K562 (cell line): ENCODE data around the gene DYRK1A. TPM values are rescaled to one million over a fixed set of nuclear protein-coding genes. Genes with fewer than 3 reads are reported as not detected.

Source experiments
- BCL6 ChIP-seq: fragments of 250-450 bp; sonication (Bioruptor Pico); IDR thresholded peaks from 2 replicates; pipeline ENCODE4 v1.4.0; 2020
- BRD9 ChIP-seq: fragments of 450-650 bp; IDR thresholded peaks from 2 replicates; pipeline ENCODE4 v1.6.1; 2018; ENCODE audit warnings: low read depth; ENCODE audit not compliant: partially characterized antibody
- DMBX1 ChIP-seq: fragments of 250-450 bp; sonication (Bioruptor Pico); IDR thresholded peaks from 2 replicates; pipeline ENCODE4 v1.8.0; 2022; ENCODE audit warnings: inconsistent platforms, mild to moderate bottlenecking, moderate library complexity, borderline replicate concordance
- ELF4 ChIP-seq: fragments of 450-650 bp; formaldehyde crosslinking; IDR thresholded peaks from 2 replicates; pipeline ENCODE4 v1.4.0; 2022; ENCODE audit warnings: missing genetic modification characterization
- GABPA ChIP-seq: fragments of 200-800 bp; sonication (Bioruptor generic); conservative IDR thresholded peaks from 2 replicates; pipeline ENCODE4 v1.6.1; 2016; ENCODE audit warnings: low read depth, missing genetic modification characterization, missing compliant biosample characterization
- HMGN3 ChIP-seq: IDR thresholded peaks from 2 replicates; pipeline ENCODE4 v1.6.1; 2011; ENCODE audit warnings: borderline replicate concordance, low read depth, mild to moderate bottlenecking, mixed read lengths, low read length; ENCODE audit not compliant: insufficient read length; ENCODE audit errors: extremely low read depth
- POLR2G ChIP-seq: fragments of 200-400 bp; formaldehyde crosslinking; IDR thresholded peaks from 2 replicates; pipeline ENCODE4 v1.6.1; 2017; ENCODE audit warnings: low read depth, mild to moderate bottlenecking, antibody characterized with exemption, low read length, moderate library complexity
- POLR3A ChIP-seq: IDR thresholded peaks from 2 replicates; pipeline ENCODE4 v1.6.1; 2011; ENCODE audit warnings: borderline replicate concordance, mild to moderate bottlenecking, moderate library complexity; ENCODE audit not compliant: insufficient read length, insufficient read depth; ENCODE audit errors: extremely low read depth
- RBM15 ChIP-seq: fragments of 200-400 bp; formaldehyde crosslinking; IDR thresholded peaks from 2 replicates; pipeline ENCODE4 v1.6.1; 2018; ENCODE audit warnings: mild to moderate bottlenecking, low read length, moderate library complexity; ENCODE audit not compliant: insufficient read depth
- SIRT6 ChIP-seq: IDR thresholded peaks from one replicate; pipeline ENCODE4 v1.6.1; 2012; ENCODE audit warnings: low read depth, mild to moderate bottlenecking, control low read depth, inconsistent platforms, low read length, moderate library complexity
- SOX6 ChIP-seq: fragments of 450-650 bp; IDR thresholded peaks from 2 replicates; pipeline ENCODE4 v1.6.1; 2014; ENCODE audit warnings: mild to moderate bottlenecking
- SRSF9 ChIP-seq: fragments of 200-400 bp; formaldehyde crosslinking; IDR thresholded peaks from 2 replicates; pipeline ENCODE4 v1.6.1; 2017; ENCODE audit warnings: low read depth, low read length, borderline replicate concordance
- XRCC5 ChIP-seq: fragments of 200-400 bp; formaldehyde crosslinking; IDR thresholded peaks from 2 replicates; pipeline ENCODE4 v1.6.1; 2017; ENCODE audit warnings: low read depth, mild to moderate bottlenecking, low read length
- ZBTB7A ChIP-seq: IDR thresholded peaks from 2 replicates; pipeline ENCODE4 v1.6.1; 2011; ENCODE audit warnings: low read depth, mild to moderate bottlenecking, low read length, moderate library complexity, borderline replicate concordance; ENCODE audit not compliant: control insufficient read depth
- ZFP36 ChIP-seq: fragments of 150-350 bp; IDR thresholded peaks from 2 replicates; pipeline ENCODE4 v1.6.1; 2018; ENCODE audit warnings: low read length, low read depth; ENCODE audit not compliant: partially characterized antibody
- ZNF165 ChIP-seq: fragments of 250-450 bp; sonication (Bioruptor Pico); IDR thresholded peaks from 2 replicates; pipeline ENCODE4 v1.4.0; 2020; ENCODE audit warnings: borderline replicate concordance
- ZNF274 ChIP-seq: IDR thresholded peaks from 2 replicates; pipeline ENCODE4 v1.6.1; 2011; ENCODE audit warnings: low read depth, mild to moderate bottlenecking, low read length, moderate library complexity, borderline replicate concordance
- ZNF586 ChIP-seq: fragments of 450-650 bp; formaldehyde crosslinking; conservative IDR thresholded peaks from 2 replicates; pipeline ENCODE4 v1.4.0; 2020; ENCODE audit warnings: mild to moderate bottlenecking, moderate library complexity
- ZNF644 ChIP-seq: fragments of 200-800 bp; sonication (Bioruptor generic); IDR thresholded peaks from 2 replicates; pipeline ENCODE4 v1.6.1; 2016; ENCODE audit warnings: low read depth, missing genetic modification characterization, missing compliant biosample characterization
- ZNF695 ChIP-seq: fragments of 450-650 bp; formaldehyde crosslinking; IDR thresholded peaks from 2 replicates; pipeline ENCODE4 v1.4.0; 2020; ENCODE audit warnings: mild to moderate bottlenecking, moderate library complexity
- polyA plus RNA-seq, 8 experiments: library from polyadenylated mRNA; depleted of rRNA in 4 of 8; stranded (reverse) in 5 of 8; unstranded in 3 of 8; fragments of >200 nt; fragmentation: Nextera tagmentation in 2 of 8; fragmentation: Illumina TruSeq in 1 of 8; extraction: Ambion mirVana in 2 of 8; extraction: Trizol in 1 of 8; gene quantifications; 2 replicates each; pipeline versions ENCODE4 v1.2.1 to v1.2.3, GENCODE V29; 2011 to 2014; ENCODE audit warnings: inconsistent platforms in 1 of 8, missing spikeins in 1 of 8
- total RNA-seq, 7 experiments: library from RNA; depleted of rRNA in 6 of 7; stranded (reverse); fragments of >200 nt in 6 of 7; fragmentation: Illumina TruSeq in 2 of 7; extraction: Trizol in 2 of 7; gene quantifications; 2 replicates each; pipeline versions ENCODE4 v1.2.1 to v1.2.3, GENCODE V29; 2011 to 2021; ENCODE audit warnings: low replicate concordance in 1 of 7
- TF ChIP-seq, protein P1 (sequence below): fragments of 250-450 bp; sonication (Bioruptor Pico); IDR thresholded peaks from 2 replicates; pipeline ENCODE4 v1.8.0; 2022; ENCODE audit warnings: inconsistent platforms, mild to moderate bottlenecking, moderate library complexity, borderline replicate concordance
- TF ChIP-seq, protein P2 (sequence below): fragments of 450-650 bp; IDR thresholded peaks from 2 replicates; pipeline ENCODE4 v1.6.1; 2018; ENCODE audit not compliant: partially characterized antibody

Gene DYRK1A
- total and polyA plus RNA-seq, 9 of the 15 experiments (the other 6 are each of a cell fraction or from before 2014, with no cell fraction given) = 3.7 to 64.8 (median 42.3) TPM

DNA sequence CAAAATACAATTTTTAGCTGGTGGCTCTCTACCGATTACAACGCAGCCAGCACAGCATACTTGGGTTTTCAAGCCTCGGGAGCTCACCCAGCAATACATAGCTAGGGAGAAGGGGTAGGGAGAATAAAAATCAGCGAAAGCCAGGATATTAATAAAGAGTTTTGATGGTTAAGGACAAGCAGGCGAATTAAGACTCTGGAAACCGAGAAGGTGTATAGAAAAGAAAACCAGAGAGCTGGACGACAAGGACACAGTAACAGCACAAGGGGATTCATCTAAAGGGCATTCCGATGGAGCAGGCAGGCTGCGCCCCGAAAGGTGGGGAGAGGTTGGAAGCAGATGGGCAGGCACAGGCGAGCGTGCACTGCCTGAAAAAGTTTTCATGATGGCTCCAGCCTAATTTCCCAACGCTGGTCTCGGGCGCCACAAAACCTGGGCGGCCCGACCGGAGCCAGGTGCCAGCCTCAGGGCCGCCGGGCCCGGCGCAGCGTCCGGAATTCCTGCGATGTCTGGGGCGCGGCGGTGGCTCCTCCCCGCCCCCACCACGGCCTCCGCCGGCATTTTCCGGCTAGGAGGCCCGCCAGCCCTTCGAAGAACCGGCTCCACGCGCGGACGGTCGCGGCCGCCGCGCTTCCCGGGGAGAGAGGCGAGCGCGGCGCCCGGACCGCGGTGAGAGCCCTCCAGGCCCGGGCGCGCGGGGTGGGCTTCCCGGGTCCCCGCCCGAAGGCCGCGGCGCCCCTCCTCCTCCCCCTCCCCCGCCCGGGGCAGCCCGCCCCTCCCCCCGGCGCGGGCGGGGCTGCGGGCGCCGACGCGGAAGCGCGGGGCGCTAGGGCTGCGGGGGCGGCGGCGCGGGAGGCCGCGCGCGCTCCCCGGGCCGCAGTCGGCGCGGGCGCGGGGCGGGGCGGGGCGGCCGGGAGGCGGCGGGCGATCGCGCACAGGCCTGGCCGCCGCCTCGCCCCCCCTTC is 774 bp upstream of the DYRK1A start (continued):
- TF ChIP-seq, protein P1, sequence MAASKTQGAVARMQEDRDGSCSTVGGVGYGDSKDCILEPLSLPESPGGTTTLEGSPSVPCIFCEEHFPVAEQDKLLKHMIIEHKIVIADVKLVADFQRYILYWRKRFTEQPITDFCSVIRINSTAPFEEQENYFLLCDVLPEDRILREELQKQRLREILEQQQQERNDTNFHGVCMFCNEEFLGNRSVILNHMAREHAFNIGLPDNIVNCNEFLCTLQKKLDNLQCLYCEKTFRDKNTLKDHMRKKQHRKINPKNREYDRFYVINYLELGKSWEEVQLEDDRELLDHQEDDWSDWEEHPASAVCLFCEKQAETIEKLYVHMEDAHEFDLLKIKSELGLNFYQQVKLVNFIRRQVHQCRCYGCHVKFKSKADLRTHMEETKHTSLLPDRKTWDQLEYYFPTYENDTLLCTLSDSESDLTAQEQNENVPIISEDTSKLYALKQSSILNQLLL (CRISPR knock-in tag) = no peak
- TF ChIP-seq ZNF586 = no peak
- no peak for TF ChIP-seq SIRT6
- TF ChIP-seq ZBTB7A = peak; percentile 70
- no peak for TF ChIP-seq ELF4 (CRISPR knock-in tag)
- peak; percentile 93 for TF ChIP-seq HMGN3
- TF ChIP-seq, protein P2, sequence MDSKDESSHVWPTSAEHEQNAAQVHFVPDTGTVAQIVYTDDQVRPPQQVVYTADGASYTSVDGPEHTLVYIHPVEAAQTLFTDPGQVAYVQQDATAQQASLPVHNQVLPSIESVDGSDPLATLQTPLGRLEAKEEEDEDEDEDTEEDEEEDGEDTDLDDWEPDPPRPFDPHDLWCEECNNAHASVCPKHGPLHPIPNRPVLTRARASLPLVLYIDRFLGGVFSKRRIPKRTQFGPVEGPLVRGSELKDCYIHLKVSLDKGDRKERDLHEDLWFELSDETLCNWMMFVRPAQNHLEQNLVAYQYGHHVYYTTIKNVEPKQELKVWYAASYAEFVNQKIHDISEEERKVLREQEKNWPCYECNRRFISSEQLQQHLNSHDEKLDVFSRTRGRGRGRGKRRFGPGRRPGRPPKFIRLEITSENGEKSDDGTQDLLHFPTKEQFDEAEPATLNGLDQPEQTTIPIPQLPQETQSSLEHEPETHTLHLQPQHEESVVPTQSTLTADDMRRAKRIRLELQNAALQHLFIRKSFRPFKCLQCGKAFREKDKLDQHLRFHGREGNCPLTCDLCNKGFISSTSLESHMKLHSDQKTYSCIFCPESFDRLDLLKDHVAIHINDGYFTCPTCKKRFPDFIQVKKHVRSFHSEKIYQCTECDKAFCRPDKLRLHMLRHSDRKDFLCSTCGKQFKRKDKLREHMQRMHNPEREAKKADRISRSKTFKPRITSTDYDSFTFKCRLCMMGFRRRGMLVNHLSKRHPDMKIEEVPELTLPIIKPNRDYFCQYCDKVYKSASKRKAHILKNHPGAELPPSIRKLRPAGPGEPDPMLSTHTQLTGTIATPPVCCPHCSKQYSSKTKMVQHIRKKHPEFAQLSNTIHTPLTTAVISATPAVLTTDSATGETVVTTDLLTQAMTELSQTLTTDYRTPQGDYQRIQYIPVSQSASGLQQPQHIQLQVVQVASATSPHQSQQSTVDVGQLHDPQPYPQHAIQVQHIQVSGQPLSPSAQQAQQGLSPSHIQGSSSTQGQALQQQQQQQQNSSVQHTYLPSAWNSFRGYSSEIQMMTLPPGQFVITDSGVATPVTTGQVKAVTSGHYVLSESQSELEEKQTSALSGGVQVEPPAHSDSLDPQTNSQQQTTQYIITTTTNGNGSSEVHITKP = no peak
- peak; percentile 92 for TF ChIP-seq BRD9
- TF ChIP-seq GABPA (tag) = no peak
- TF ChIP-seq POLR3A = no peak
- TF ChIP-seq ZNF274 = no peak
- TF ChIP-seq SRSF9 = no peak
- TF ChIP-seq BCL6 (CRISPR knock-in tag) = no peak
- no peak for TF ChIP-seq ZFP36
- TF ChIP-seq DMBX1 (CRISPR knock-in tag) = 0 out of 2 replicates have a peak, but pooled peaks have one; percentile 29
- TF ChIP-seq ZNF644 (tag) = no peak; the same call in 1 of the 2 replicates
- no peak for TF ChIP-seq ZNF165
- TF ChIP-seq XRCC5 = no peak
- TF ChIP-seq ZNF695 (CRISPR knock-in tag) = no peak
- peak; percentile 52 for TF ChIP-seq SOX6
- no peak for TF ChIP-seq RBM15
- TF ChIP-seq POLR2G = peak; percentile 93
